ENCODE results near the gene FAR1. TPM values are rescaled to one million over a fixed set of nuclear protein-coding genes. Genes with fewer than 3 reads are reported as not detected.

FAR1 gene
- total RNA-seq, 3 donors from 2014 or later: 46.1 to 79.6 (median 49.2) TPM

- no peaks in the 10 kb centered on the region for H3K36me3 ChIP-seq
- TF ChIP-seq POLR2A (IDR thresholded peaks at IDR 0.05) (no peak), POLR2AphosphoS5 (IDR thresholded peaks at IDR 0.05) (no peak)
- TF ChIP-seq, protein P1, sequence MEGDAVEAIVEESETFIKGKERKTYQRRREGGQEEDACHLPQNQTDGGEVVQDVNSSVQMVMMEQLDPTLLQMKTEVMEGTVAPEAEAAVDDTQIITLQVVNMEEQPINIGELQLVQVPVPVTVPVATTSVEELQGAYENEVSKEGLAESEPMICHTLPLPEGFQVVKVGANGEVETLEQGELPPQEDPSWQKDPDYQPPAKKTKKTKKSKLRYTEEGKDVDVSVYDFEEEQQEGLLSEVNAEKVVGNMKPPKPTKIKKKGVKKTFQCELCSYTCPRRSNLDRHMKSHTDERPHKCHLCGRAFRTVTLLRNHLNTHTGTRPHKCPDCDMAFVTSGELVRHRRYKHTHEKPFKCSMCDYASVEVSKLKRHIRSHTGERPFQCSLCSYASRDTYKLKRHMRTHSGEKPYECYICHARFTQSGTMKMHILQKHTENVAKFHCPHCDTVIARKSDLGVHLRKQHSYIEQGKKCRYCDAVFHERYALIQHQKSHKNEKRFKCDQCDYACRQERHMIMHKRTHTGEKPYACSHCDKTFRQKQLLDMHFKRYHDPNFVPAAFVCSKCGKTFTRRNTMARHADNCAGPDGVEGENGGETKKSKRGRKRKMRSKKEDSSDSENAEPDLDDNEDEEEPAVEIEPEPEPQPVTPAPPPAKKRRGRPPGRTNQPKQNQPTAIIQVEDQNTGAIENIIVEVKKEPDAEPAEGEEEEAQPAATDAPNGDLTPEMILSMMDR (IDR thresholded peaks at IDR 0.05): no peak
- intact Hi-C loops (cut with DNase I; ENCODE audit: low total_unique reads): no loop called here
- H3K27me3 ChIP-seq: no peaks in the 10 kb centered on the region
- no peak overlapping the region for H3K27ac ChIP-seq
- DNase-seq (ENCODE audit: low spot score in 2 of 2): no peak
- H3K9me3 ChIP-seq: no peaks in the 10 kb centered on the region
- H3K4me3 ChIP-seq: no peak overlapping the region
- no peaks in the 10 kb centered on the region for H3K4me1 ChIP-seq
These were observed 91.6 kb downstream of the FAR1 start for GRCh38 chr11:13760115-13760514.

- Histone ChIP-seq H3K27me3 (no peaks in the 10 kb centered on the region), H3K4me3 (no peak overlapping the region), H3K36me3 (no peaks in the 10 kb centered on the region), H3K9me3 (no peaks in the 10 kb centered on the region), H3K27ac (no peak overlapping the region), H3K4me1 (no peaks in the 10 kb centered on the region)
- intact Hi-C loops (cut with DNase I; ENCODE audit: low total_unique reads): no loop called here
- DNase-seq (ENCODE audit: low spot score in 2 of 2): no peak
- TF ChIP-seq POLR2A (IDR thresholded peaks at IDR 0.05): no peak
- TF ChIP-seq, protein P1 (IDR thresholded peaks at IDR 0.05): no peak
- no peak for TF ChIP-seq POLR2AphosphoS5 (IDR thresholded peaks at IDR 0.05)
These were observed 92.8 kb downstream of the FAR1 start for GRCh38 chr11:13761250-13761649.

GRCh38 chr11:13761716-13762115 is 93.2 kb downstream of the FAR1 start:
- intact Hi-C loops (cut with DNase I; ENCODE audit: low total_unique reads): no loop called here
- no peaks in the 10 kb centered on the region for H3K36me3 ChIP-seq
- H3K27ac ChIP-seq: no peak overlapping the region
- no peaks in the 10 kb centered on the region for H3K27me3 ChIP-seq
- no peaks in the 10 kb centered on the region for H3K4me1 ChIP-seq
- TF ChIP-seq POLR2A (IDR thresholded peaks at IDR 0.05) (no peak), POLR2AphosphoS5 (IDR thresholded peaks at IDR 0.05) (no peak)
- TF ChIP-seq, protein P1 (IDR thresholded peaks at IDR 0.05): no peak
- H3K4me3 ChIP-seq: no peak overlapping the region
- no peak for DNase-seq (ENCODE audit: low spot score in 2 of 2)
- H3K9me3 ChIP-seq: no peaks in the 10 kb centered on the region

DNA sequence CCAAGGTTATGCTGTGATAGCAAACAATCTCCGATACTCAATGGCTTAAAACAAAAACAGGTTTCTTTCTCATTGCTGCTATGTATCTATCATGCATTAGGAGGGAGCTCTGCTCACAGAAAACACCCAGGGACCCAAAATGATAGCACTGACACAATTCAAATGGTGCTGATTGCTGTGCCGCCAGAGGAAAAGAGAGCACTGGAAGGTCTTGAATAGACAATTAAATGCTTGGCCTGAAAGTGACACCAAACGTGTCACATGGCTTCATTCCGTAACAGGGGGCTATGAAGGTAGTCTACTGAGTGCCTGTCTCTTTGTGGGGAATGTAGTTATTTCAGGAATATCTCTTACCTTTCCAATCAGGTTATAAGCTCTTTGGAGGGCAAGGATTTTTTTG is 94.2 kb downstream of the FAR1 start:
- Histone ChIP-seq H3K27ac (no peak overlapping the region), H3K27me3 (no peaks in the 10 kb centered on the region), H3K4me1 (no peaks in the 10 kb centered on the region), H3K36me3 (no peaks in the 10 kb centered on the region), H3K4me3 (no peak overlapping the region), H3K9me3 (no peaks in the 10 kb centered on the region)
- TF ChIP-seq, protein P1 (IDR thresholded peaks at IDR 0.05): no peak
- TF ChIP-seq POLR2AphosphoS5 (IDR thresholded peaks at IDR 0.05): no peak
- no peak for TF ChIP-seq POLR2A (IDR thresholded peaks at IDR 0.05)
- DNase-seq (ENCODE audit: low spot score in 2 of 2): no peak
- intact Hi-C loops (cut with DNase I; ENCODE audit: low total_unique reads): no loop called here

DNA sequence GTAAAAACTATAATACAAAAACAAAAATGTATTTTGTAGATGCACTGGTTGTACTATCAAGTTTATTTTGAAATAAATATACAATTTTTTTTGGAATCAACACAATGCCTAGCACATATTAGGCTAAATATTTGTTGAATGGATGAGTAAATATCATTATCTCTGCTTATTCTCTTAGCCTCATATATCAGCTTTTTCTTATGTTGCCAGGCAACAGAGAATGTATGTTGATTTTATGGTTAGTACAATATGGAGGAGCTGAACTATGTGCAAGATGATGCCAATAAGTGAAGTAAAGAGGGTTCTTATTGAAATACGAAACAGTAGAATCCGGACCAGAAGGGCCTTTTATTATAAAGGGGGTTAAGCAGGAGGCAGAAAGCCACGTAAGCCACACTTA is 94.9 kb downstream of the FAR1 start:
- Histone ChIP-seq H3K36me3 (no peaks in the 10 kb centered on the region), H3K27ac (no peak overlapping the region), H3K4me3 (no peak overlapping the region), H3K4me1 (no peaks in the 10 kb centered on the region), H3K9me3 (no peaks in the 10 kb centered on the region), H3K27me3 (no peaks in the 10 kb centered on the region)
- DNase-seq (ENCODE audit: low spot score in 2 of 2): no peak
- intact Hi-C loops (cut with DNase I; ENCODE audit: low total_unique reads): no loop called here
- TF ChIP-seq POLR2A (IDR thresholded peaks at IDR 0.05): no peak

DNA sequence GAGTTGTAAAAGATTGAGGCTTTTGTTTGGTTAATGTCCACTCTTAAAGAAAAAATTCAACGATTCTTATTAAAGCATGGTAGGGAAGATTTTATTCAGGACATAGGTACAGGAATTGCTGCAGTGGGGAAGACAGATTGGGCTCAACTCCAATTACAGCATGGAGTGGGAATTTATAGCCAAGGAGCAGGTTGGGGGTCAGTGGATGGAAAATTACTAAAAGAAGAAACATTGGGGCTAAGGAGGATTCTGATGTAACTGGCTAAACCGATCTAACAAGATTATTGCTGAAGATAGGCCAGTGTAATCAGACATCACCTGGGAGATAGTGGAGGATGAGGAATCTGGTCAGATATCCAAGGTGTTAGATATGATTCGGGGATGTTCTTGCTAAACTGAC is 97.4 kb downstream of the FAR1 start:
- H3K4me1 ChIP-seq: no peaks in the 10 kb centered on the region
- H3K36me3 ChIP-seq: no peaks in the 10 kb centered on the region
- TF ChIP-seq POLR2AphosphoS5 (IDR thresholded peaks at IDR 0.05) (no peak), POLR2A (IDR thresholded peaks at IDR 0.05) (no peak)
- TF ChIP-seq, protein P1 (IDR thresholded peaks at IDR 0.05): no peak
- DNase-seq (ENCODE audit: low spot score in 2 of 2): no peak
- no peak overlapping the region for H3K27ac ChIP-seq
- no peaks in the 10 kb centered on the region for H3K27me3 ChIP-seq
- no peak overlapping the region for H3K4me3 ChIP-seq
- H3K9me3 ChIP-seq: no peaks in the 10 kb centered on the region
- intact Hi-C loops (cut with DNase I; ENCODE audit: low total_unique reads): no loop called here
